Panc1 (cell line): ENCODE results near the gene DLK2.

ENCODE experiments used
- CTCF ChIP-seq: fragments of 450-650 bp; IDR thresholded peaks from 2 replicates; pipeline ENCODE4 v1.5.1; 2017; ENCODE audit warnings: mild to moderate bottlenecking
- POLR2AphosphoS5 ChIP-seq: IDR thresholded peaks from 2 replicates; pipeline ENCODE4 v1.6.1; 2012; ENCODE audit warnings: mild to moderate bottlenecking, low read depth, low read length, moderate library complexity
- TF ChIP-seq, protein P1 (sequence below), 2 experiments: IDR thresholded peaks; 2 replicates each; pipeline ENCODE4 v1.6.1; 2011 to 2012; ENCODE audit warnings: low read depth in 2 of 2, control low read depth in 1 of 2, low read length in 1 of 2, mild to moderate bottlenecking in 1 of 2, moderate library complexity in 1 of 2; ENCODE audit not compliant: insufficient read depth in 1 of 2

DNA sequence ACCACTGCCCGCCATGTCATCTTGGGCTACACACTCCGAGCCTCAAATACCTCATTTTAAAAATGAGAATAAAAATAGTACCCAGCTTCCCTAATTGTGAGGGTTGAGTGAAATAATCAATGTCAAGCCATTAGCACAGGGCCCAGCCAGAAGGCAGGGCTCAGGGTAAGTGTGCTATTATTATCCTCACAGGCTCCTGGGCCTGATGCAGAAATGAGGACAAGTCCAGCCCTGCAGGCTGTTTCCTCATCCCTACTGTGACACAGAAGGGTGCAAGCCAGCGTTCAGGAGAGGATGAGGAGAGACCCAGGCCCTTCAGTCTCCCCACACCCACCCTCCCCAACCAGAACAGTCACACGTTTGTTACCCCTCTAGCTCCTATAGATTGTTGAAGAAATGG lies 4.0 kb downstream of the DLK2 start:
- TF ChIP-seq CTCF (no peak), POLR2AphosphoS5 (no peak)
- TF ChIP-seq, protein P1, sequence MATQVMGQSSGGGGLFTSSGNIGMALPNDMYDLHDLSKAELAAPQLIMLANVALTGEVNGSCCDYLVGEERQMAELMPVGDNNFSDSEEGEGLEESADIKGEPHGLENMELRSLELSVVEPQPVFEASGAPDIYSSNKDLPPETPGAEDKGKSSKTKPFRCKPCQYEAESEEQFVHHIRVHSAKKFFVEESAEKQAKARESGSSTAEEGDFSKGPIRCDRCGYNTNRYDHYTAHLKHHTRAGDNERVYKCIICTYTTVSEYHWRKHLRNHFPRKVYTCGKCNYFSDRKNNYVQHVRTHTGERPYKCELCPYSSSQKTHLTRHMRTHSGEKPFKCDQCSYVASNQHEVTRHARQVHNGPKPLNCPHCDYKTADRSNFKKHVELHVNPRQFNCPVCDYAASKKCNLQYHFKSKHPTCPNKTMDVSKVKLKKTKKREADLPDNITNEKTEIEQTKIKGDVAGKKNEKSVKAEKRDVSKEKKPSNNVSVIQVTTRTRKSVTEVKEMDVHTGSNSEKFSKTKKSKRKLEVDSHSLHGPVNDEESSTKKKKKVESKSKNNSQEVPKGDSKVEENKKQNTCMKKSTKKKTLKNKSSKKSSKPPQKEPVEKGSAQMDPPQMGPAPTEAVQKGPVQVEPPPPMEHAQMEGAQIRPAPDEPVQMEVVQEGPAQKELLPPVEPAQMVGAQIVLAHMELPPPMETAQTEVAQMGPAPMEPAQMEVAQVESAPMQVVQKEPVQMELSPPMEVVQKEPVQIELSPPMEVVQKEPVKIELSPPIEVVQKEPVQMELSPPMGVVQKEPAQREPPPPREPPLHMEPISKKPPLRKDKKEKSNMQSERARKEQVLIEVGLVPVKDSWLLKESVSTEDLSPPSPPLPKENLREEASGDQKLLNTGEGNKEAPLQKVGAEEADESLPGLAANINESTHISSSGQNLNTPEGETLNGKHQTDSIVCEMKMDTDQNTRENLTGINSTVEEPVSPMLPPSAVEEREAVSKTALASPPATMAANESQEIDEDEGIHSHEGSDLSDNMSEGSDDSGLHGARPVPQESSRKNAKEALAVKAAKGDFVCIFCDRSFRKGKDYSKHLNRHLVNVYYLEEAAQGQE (IDR thresholded peaks at IDR 0.05; ENCODE audit: insufficient read depth in 1 of 2, low read depth in 2 of 2, low read length in 1 of 2): no peak
